Muscle of back (tissue), 11 donors: ENCODE data around the gene COL5A2. TPM values are rescaled to one million over a fixed set of nuclear protein-coding genes. Genes with fewer than 3 reads are reported as not detected.

Source experiments
- DNase-seq, 3 donors: peaks; one replicate each; pipeline versions ENCODE4 v3.0.0 to v3.0.0-alpha.2; 2013
- polyA plus RNA-seq, 10 donors: library from polyadenylated mRNA; unstranded; fragments of 120-200 nt; gene quantifications; one replicate each; pipeline ENCODE4 v1.2.1, GENCODE V29; 2013; ENCODE audit not compliant: insufficient read length in 10 of 10

Gene COL5A2
- polyA plus RNA-seq, 10 donors: 373 to 905 (median 509) TPM

GRCh38 chr2:189056200-189057106 lies 123.1 kb downstream of the COL5A2 start:
- DNase-seq: no peak

- DNase-seq: no peak
Observed at GRCh38 chr2:189050165-189050712, 129.3 kb downstream of the COL5A2 start.

GRCh38 chr2:189049709-189050164 lies 129.8 kb downstream of the COL5A2 start:
- DNase-seq: no peak

- no peak for DNase-seq
Observed at GRCh38 chr2:189048189-189048588, 131.4 kb downstream of the COL5A2 start.

GRCh38 chr2:189047171-189047888 lies 132.2 kb downstream of the COL5A2 start:
- DNase-seq: no peak

GRCh38 chr2:189046320-189046719 lies 133.2 kb downstream of the COL5A2 start:
- no peak for DNase-seq

- no peak for DNase-seq
Observed at GRCh38 chr2:189045836-189046235, 133.7 kb downstream of the COL5A2 start.

- peak in 2 of 3 donors; percentile 49 to 62 for DNase-seq
Observed at GRCh38 chr2:189037518-189037917, 142.0 kb downstream of the COL5A2 start.

- peak in 1 of 3 donors; percentile 69 for DNase-seq
Observed at GRCh38 chr2:189024901-189025618, 154.5 kb downstream of the COL5A2 start.

GRCh38 chr2:189022492-189022891 lies 157.1 kb downstream of the COL5A2 start:
- DNase-seq: peak; percentile 83 to 93 (median 83)

GRCh38 chr2:189022053-189022481 lies 157.5 kb downstream of the COL5A2 start:
- peak; percentile 92 to 96 (median 95) for DNase-seq

- DNase-seq: no peak
Observed at GRCh38 chr2:189020179-189020578, 159.4 kb downstream of the COL5A2 start.

- no peak for DNase-seq
Observed at GRCh38 chr2:189018631-189019030, 160.9 kb downstream of the COL5A2 start.

GRCh38 chr2:189016311-189016861 lies 163.2 kb downstream of the COL5A2 start:
- DNase-seq: peak in 1 of 3 donors; percentile 38

- peak in 1 of 3 donors; percentile 67 for DNase-seq
Observed at GRCh38 chr2:189015359-189015758, 164.2 kb downstream of the COL5A2 start.

GRCh38 chr2:189014449-189015138 lies 165.0 kb downstream of the COL5A2 start:
- DNase-seq: peak in 1 of 3 donors; percentile 80

- DNase-seq: peak in 1 of 3 donors; percentile 83
Observed at GRCh38 chr2:189013671-189014448, 165.7 kb downstream of the COL5A2 start.

- peak in 1 of 3 donors; percentile 65 for DNase-seq
Observed at GRCh38 chr2:189013031-189013430, 166.5 kb downstream of the COL5A2 start.

- peak in 1 of 3 donors; percentile 61 for DNase-seq
Observed at GRCh38 chr2:189012351-189012750, 167.2 kb downstream of the COL5A2 start.

- no peak for DNase-seq
Observed at GRCh38 chr2:189010536-189010935, 169.0 kb downstream of the COL5A2 start.
